Measurements from ENCODE around the gene BTNL8.

Gene BTNL8

DNA sequence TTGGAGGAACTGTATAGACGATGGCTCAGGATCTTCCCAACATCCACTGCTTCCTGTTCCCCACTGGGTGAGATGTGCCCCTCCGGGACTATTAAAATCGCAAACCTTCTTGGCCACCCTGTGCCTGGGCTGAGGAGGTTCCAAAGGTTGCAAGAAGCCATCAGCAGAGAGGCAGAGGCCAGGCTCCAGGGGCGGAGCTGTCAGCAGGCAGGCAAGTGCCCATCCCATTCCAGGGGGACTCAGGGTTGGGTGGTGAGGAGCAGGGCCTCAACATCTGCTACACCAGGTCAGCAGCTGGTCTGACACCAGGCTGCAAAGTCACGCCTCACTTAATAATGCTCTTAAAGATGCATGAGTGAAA lies 91.9 kb downstream of the BTNL8 start:
- TF ChIP-seq, protein P1, sequence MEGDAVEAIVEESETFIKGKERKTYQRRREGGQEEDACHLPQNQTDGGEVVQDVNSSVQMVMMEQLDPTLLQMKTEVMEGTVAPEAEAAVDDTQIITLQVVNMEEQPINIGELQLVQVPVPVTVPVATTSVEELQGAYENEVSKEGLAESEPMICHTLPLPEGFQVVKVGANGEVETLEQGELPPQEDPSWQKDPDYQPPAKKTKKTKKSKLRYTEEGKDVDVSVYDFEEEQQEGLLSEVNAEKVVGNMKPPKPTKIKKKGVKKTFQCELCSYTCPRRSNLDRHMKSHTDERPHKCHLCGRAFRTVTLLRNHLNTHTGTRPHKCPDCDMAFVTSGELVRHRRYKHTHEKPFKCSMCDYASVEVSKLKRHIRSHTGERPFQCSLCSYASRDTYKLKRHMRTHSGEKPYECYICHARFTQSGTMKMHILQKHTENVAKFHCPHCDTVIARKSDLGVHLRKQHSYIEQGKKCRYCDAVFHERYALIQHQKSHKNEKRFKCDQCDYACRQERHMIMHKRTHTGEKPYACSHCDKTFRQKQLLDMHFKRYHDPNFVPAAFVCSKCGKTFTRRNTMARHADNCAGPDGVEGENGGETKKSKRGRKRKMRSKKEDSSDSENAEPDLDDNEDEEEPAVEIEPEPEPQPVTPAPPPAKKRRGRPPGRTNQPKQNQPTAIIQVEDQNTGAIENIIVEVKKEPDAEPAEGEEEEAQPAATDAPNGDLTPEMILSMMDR (conservative IDR thresholded peaks at IDR 0.05; ENCODE audit: control insufficient read depth, insufficient read depth, low read depth, low read length) = no peak
- DNase-seq (ENCODE audit: low read depth) = no peak
- no peak overlapping the region for H3K4me3 ChIP-seq (ENCODE audit: control insufficient read depth, low read depth, low read length)

Data from fibroblast of mammary gland (primary cell).